PC-9 (cell line): ENCODE measurements around the gene CACNA1I. TPM values are rescaled to one million over a fixed set of nuclear protein-coding genes. Genes with fewer than 3 reads are reported as not detected.

ENCODE experiments used
- BruUV-seq: library from RNA; stranded (reverse); fragments of 400-500 nt; replicated peaks from 2 replicates; lab custom pipeline; 2021; lab: Mats Ljungman, UMichigan
- CTCF ChIA-PET: fragments of 300-600 bp; sonication (Branson Sonifier 250); formaldehyde crosslinking; loops from one replicate; lab custom pipeline; 2022; ENCODE audit warnings: antibody characterized with exemption; lab: Charles Lee
- POLR2A ChIA-PET: fragments of 300-600 bp; sonication (Branson Sonifier 250); formaldehyde crosslinking; loops from one replicate; lab custom pipeline; 2022; ENCODE audit warnings: antibody characterized with exemption; ENCODE audit not compliant: unreplicated experiment; lab: Charles Lee
- DNase-seq, 2 experiments: peaks; one replicate each; pipeline versions ENCODE4 v3.0.0 to v3.0.0-alpha.2; 2015 to 2022; ENCODE audit warnings: mixed read lengths in 1 of 2
- H2AFZ ChIP-seq: fragments of 200-600 bp; sonication (generic); 2 replicates; pipeline ENCODE4 v1.8.1; 2017; ENCODE audit warnings: antibody characterized with exemption
- H3F3A ChIP-seq: fragments of 200-600 bp; sonication (generic); 2 replicates; pipeline ENCODE4 v1.8.1; 2017; ENCODE audit warnings: antibody characterized with exemption, mild to moderate bottlenecking, low read depth; ENCODE audit not compliant: insufficient read depth
- H3K27ac ChIP-seq: fragments of 200-600 bp; sonication (generic); 2 replicates; pipeline ENCODE4 v1.6.1; 2016; ENCODE audit warnings: mixed run types
- H3K27me3 ChIP-seq: fragments of 200-600 bp; sonication (generic); 2 replicates; pipeline ENCODE4 v1.6.1; 2016; ENCODE audit warnings: low read depth, mixed run types; ENCODE audit not compliant: insufficient read depth
- H3K36me3 ChIP-seq: fragments of 200-600 bp; sonication (generic); 2 replicates; pipeline ENCODE4 v1.6.1; 2016; ENCODE audit warnings: low read depth, mixed run types
- H3K4me1 ChIP-seq: fragments of 200-600 bp; sonication (generic); replicated peaks from 2 replicates; pipeline ENCODE4 v1.6.1; 2016; ENCODE audit warnings: mixed run types; ENCODE audit not compliant: insufficient read depth
- H3K4me2 ChIP-seq: fragments of 200-600 bp; sonication (generic); 2 replicates; pipeline ENCODE4 v1.6.1; 2017; ENCODE audit warnings: mixed run types
- H3K4me3 ChIP-seq: fragments of 200-600 bp; sonication (generic); 2 replicates; pipeline ENCODE4 v1.6.1; 2016; ENCODE audit warnings: mixed run types
- H3K79me2 ChIP-seq: fragments of 200-600 bp; sonication (generic); 2 replicates; pipeline ENCODE4 v1.6.1; 2017; ENCODE audit warnings: low read depth, mixed run types
- H3K9me2 ChIP-seq: fragments of 200-600 bp; sonication (generic); 2 replicates; pipeline ENCODE4 v1.8.1; 2017; ENCODE audit warnings: mild to moderate bottlenecking; ENCODE audit not compliant: insufficient read depth
- H3K9me3 ChIP-seq: fragments of 200-600 bp; sonication (generic); 2 replicates; pipeline ENCODE4 v1.8.1; 2016; ENCODE audit warnings: low read depth; ENCODE audit not compliant: insufficient read depth
- H4K20me1 ChIP-seq: fragments of 200-600 bp; sonication (generic); 2 replicates; pipeline ENCODE4 v1.8.1; 2017; ENCODE audit not compliant: insufficient read depth
- CTCF ChIP-seq: fragments of 200-600 bp; sonication (generic); conservative IDR thresholded peaks from 2 replicates; pipeline ENCODE4 v1.6.1; 2017; ENCODE audit warnings: mixed run types, antibody characterized with exemption, mild to moderate bottlenecking, moderate library complexity
- EZH2 ChIP-seq: fragments of 200-600 bp; sonication (generic); IDR thresholded peaks from 2 replicates; pipeline ENCODE4 v1.8.0; 2017; ENCODE audit warnings: antibody characterized with exemption, low read depth
- intact Hi-C: fragments of 100-400 bp; cut with micrococcal nuclease; formaldehyde crosslinking; loops from one replicate; pipeline ENCODE4 v1.10.0; 2022; ENCODE audit not compliant: unreplicated experiment
- total RNA-seq: library from RNA; stranded (reverse); gene quantifications from 2 replicates; pipeline ENCODE4 v1.2.3, GENCODE V29; 2021

Gene CACNA1I
- total RNA-seq, 1 experiment from 2014 or later = 2.8 TPM

- intact Hi-C loops = no loop called here
- H3K9me2 ChIP-seq = no peaks in the 10 kb centered on the region
- ChIA-PET POLR2A (interaction anchor here (0.6 kb wide), 1 partner anchor 95 kb away, joined by 5 read pairs; no protein-coding TSS in a partner anchor), CTCF (no interaction called here)
- H2AFZ ChIP-seq = no peak overlapping the region
- BruUV-seq = no TSS peak
- no peaks in the 10 kb centered on the region for H3K9me3 ChIP-seq
- no peaks in the 10 kb centered on the region; the same call in 1 of the 2 replicates for H3K4me1 ChIP-seq
- no peak for TF ChIP-seq CTCF
- no peak for TF ChIP-seq EZH2
- DNase-seq = no peak
- no peak overlapping the region for H3K4me2 ChIP-seq
- no peak overlapping the region for H3K27ac ChIP-seq
- H3F3A ChIP-seq = no peaks in the 10 kb centered on the region
- no peaks in the 10 kb centered on the region for H4K20me1 ChIP-seq
- H3K36me3 ChIP-seq = no peaks in the 10 kb centered on the region
- no peaks in the 10 kb centered on the region for H3K79me2 ChIP-seq
- no peak overlapping the region for H3K4me3 ChIP-seq
- H3K27me3 ChIP-seq = peaks cover 71% of the 10 kb centered on the region
Measured at GRCh38 chr22:39707816-39708215, 137.3 kb downstream of the CACNA1I start.

GRCh38 chr22:39710380-39711150 lies 140.0 kb downstream of the CACNA1I start:
- BruUV-seq = no TSS peak
- Histone ChIP-seq H3K9me3 (no peaks in the 10 kb centered on the region), H3K4me3 (no peak overlapping the region), H3K4me1 (no peaks in the 10 kb centered on the region; the same call in 1 of the 2 replicates), H3F3A (no peaks in the 10 kb centered on the region), H3K27me3 (peaks cover 82% of the 10 kb centered on the region), H3K4me2 (no peak overlapping the region), H3K79me2 (no peaks in the 10 kb centered on the region), H3K9me2 (no peaks in the 10 kb centered on the region), H3K36me3 (no peaks in the 10 kb centered on the region), H4K20me1 (no peaks in the 10 kb centered on the region), H3K27ac (no peak overlapping the region), H2AFZ (no peak overlapping the region)
- DNase-seq = peak in 1 of 2 experiments; percentile 56
- ChIA-PET CTCF (no interaction called here), POLR2A (interaction anchor here (0.5 kb wide), 1 partner anchor 91 kb away, joined by 6 read pairs; no protein-coding TSS in a partner anchor)
- TF ChIP-seq CTCF (no peak), EZH2 (no peak)
- intact Hi-C loops = no loop called here

- no peak overlapping the region for H3K4me2 ChIP-seq
- no TSS peak for BruUV-seq
- H3K36me3 ChIP-seq = no peaks in the 10 kb centered on the region
- no peaks in the 10 kb centered on the region; the same call in 1 of the 2 replicates for H3K4me1 ChIP-seq
- no peaks in the 10 kb centered on the region for H3K9me3 ChIP-seq
- H3F3A ChIP-seq = no peaks in the 10 kb centered on the region
- POLR2A ChIA-PET = no interaction called here
- no peak overlapping the region for H3K4me3 ChIP-seq
- CTCF ChIA-PET = no interaction called here
- no peaks in the 10 kb centered on the region for H3K79me2 ChIP-seq
- no peak overlapping the region for H2AFZ ChIP-seq
- TF ChIP-seq EZH2 (no peak), CTCF (no peak)
- no peak for DNase-seq
- peaks cover 69% of the 10 kb centered on the region for H3K27me3 ChIP-seq
- intact Hi-C loops = no loop called here
- no peak overlapping the region for H3K27ac ChIP-seq
- H3K9me2 ChIP-seq = no peaks in the 10 kb centered on the region
- no peaks in the 10 kb centered on the region for H4K20me1 ChIP-seq
Measured at GRCh38 chr22:39712081-39712480, 141.5 kb downstream of the CACNA1I start.
